ENCODE results near the gene LRRC49.

GRCh38 chr15:71089801-71090200, 197.2 kb downstream of the LRRC49 start:
- TF ChIP-seq CTCF (IDR thresholded peaks at IDR 0.05) (no peak), POLR2A (IDR thresholded peaks at IDR 0.05) (no peak), POLR2AphosphoS5 (IDR thresholded peaks at IDR 0.05) (no peak)
